Measurements from ENCODE around the gene EIF2B2. TPM values are rescaled to one million over a fixed set of nuclear protein-coding genes. Genes with fewer than 3 reads are reported as not detected.
A peak's percentile ranks its signal among the peaks of the same experiment; 100 is the strongest.

EIF2B2 gene
- total and polyA plus RNA-seq, 10 of the 15 experiments (the other 5 are each of a cell fraction or from before 2014, with no cell fraction given), result 17.4 to 168 (median 65.5) TPM

GRCh38 chr14:75002392-75003249, at the start of gene EIF2B2 (continued):
- TF ChIP-seq, protein P1, sequence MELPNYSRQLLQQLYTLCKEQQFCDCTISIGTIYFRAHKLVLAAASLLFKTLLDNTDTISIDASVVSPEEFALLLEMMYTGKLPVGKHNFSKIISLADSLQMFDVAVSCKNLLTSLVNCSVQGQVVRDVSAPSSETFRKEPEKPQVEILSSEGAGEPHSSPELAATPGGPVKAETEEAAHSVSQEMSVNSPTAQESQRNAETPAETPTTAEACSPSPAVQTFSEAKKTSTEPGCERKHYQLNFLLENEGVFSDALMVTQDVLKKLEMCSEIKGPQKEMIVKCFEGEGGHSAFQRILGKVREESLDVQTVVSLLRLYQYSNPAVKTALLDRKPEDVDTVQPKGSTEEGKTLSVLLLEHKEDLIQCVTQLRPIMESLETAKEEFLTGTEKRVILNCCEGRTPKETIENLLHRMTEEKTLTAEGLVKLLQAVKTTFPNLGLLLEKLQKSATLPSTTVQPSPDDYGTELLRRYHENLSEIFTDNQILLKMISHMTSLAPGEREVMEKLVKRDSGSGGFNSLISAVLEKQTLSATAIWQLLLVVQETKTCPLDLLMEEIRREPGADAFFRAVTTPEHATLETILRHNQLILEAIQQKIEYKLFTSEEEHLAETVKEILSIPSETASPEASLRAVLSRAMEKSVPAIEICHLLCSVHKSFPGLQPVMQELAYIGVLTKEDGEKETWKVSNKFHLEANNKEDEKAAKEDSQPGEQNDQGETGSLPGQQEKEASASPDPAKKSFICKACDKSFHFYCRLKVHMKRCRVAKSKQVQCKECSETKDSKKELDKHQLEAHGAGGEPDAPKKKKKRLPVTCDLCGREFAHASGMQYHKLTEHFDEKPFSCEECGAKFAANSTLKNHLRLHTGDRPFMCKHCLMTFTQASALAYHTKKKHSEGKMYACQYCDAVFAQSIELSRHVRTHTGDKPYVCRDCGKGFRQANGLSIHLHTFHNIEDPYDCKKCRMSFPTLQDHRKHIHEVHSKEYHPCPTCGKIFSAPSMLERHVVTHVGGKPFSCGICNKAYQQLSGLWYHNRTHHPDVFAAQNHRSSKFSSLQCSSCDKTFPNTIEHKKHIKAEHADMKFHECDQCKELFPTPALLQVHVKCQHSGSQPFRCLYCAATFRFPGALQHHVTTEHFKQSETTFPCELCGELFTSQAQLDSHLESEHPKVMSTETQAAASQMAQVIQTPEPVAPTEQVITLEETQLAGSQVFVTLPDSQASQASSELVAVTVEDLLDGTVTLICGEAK (IDR thresholded peaks at IDR 0.05; ENCODE audit: borderline replicate concordance), result peak; percentile 97
- no peak for TF ChIP-seq TAF1 (IDR thresholded peaks at IDR 0.05; ENCODE audit: borderline replicate concordance, low read depth, low read length)
- no peak for TF ChIP-seq TCF7 (IDR thresholded peaks at IDR 0.05; ENCODE audit: borderline replicate concordance)
- TF ChIP-seq RB1 (IDR thresholded peaks at IDR 0.05; ENCODE audit: borderline replicate concordance), result peak; percentile 20; the same call in 1 of the 2 replicates
- TF ChIP-seq PKNOX1 (IDR thresholded peaks at IDR 0.05), result peak; percentile 98
- TF ChIP-seq ATF3 (IDR thresholded peaks at IDR 0.05; ENCODE audit: borderline replicate concordance, extremely low read depth, low read depth, low read length), result no peak
- TF ChIP-seq RAD51 (IDR thresholded peaks at IDR 0.05), result peak; percentile 72
- peak; percentile 47; the same call in 1 of the 2 replicates for TF ChIP-seq PML (IDR thresholded peaks at IDR 0.05; ENCODE audit: low read length)
- TF ChIP-seq SMC3 (IDR thresholded peaks at IDR 0.05; ENCODE audit: borderline replicate concordance, low read length), result no peak
- TF ChIP-seq IKZF2 (IDR thresholded peaks at IDR 0.05), result no peak; a peak in 2 of 4 replicates
- peak; percentile 10 for TF ChIP-seq USF1 (IDR thresholded peaks at IDR 0.05; ENCODE audit: borderline replicate concordance, extremely low read length, insufficient read depth, low read depth, low read length)
- TF ChIP-seq CEBPZ (IDR thresholded peaks at IDR 0.05; ENCODE audit: low read depth, low read length), result no peak
- peak; percentile 58 for TF ChIP-seq SKIL (IDR thresholded peaks at IDR 0.05; ENCODE audit: low read depth, poor library complexity, severe bottlenecking)
- TF ChIP-seq NFIC (IDR thresholded peaks at IDR 0.05; ENCODE audit: low read depth, low read length), result no peak
- no peak for TF ChIP-seq DPF2 (IDR thresholded peaks at IDR 0.05)
- TF ChIP-seq MYC (IDR thresholded peaks at IDR 0.05; ENCODE audit: insufficient read depth, insufficient read length, insufficient replicate concordance, low read length, severe bottlenecking), result no peak

Data from GM12878 (cell line).